SU-DHL-6 (cell line): ENCODE results near the gene PRAMEF2.
"Not testable (repeated sequence)": the region's sequence is repeated elsewhere in the genome, so short reads cannot be mapped to it uniquely, and the experiment has no call there.

Experiments used
- H2AFZ ChIP-seq: fragments of 200-600 bp; sonication (generic); 2 replicates; pipeline ENCODE4 v1.6.1; 2014; ENCODE audit warnings: low read depth, mild to moderate bottlenecking, moderate library complexity, mixed read lengths, antibody characterized with exemption, low read length; ENCODE audit not compliant: severe bottlenecking
- H3F3A ChIP-seq: fragments of 200-600 bp; shearing (Covaris generic); 2 replicates; pipeline ENCODE4 v1.6.0; 2016; ENCODE audit warnings: antibody characterized with exemption, mild to moderate bottlenecking; ENCODE audit not compliant: insufficient read depth
- H3K27ac ChIP-seq: fragments of 200-600 bp; sonication (generic); 2 replicates; pipeline ENCODE4 v1.5.1; 2016; ENCODE audit warnings: low read depth, mild to moderate bottlenecking, low read length, moderate library complexity, mixed read lengths
- H3K27me3 ChIP-seq: fragments of 200-600 bp; sonication (generic), shearing (Covaris generic); 2 replicates; pipeline ENCODE4 v1.6.0; 2014; ENCODE audit warnings: mild to moderate bottlenecking, low read length
- H3K36me3 ChIP-seq: fragments of 200-600 bp; sonication (generic); 2 replicates; pipeline ENCODE4 v1.6.1; 2014; ENCODE audit warnings: mild to moderate bottlenecking, low read length, mixed read lengths
- H3K4me2 ChIP-seq: fragments of 300-600, 200-600 bp; shearing (Covaris generic), sonication (generic); 2 replicates; pipeline ENCODE4 v1.6.0; 2014; ENCODE audit warnings: low read length, low read depth, mild to moderate bottlenecking; ENCODE audit not compliant: poor library complexity, severe bottlenecking
- H3K4me3 ChIP-seq: fragments of 200-600 bp; sonication (generic); 2 replicates; pipeline ENCODE4 v1.5.1; 2014; ENCODE audit warnings: antibody characterized with exemption, low read length, mild to moderate bottlenecking, mixed read lengths; ENCODE audit not compliant: insufficient read depth, poor library complexity, severe bottlenecking
- H3K79me2 ChIP-seq: fragments of 200-600 bp; sonication (generic); 2 replicates; pipeline ENCODE4 v1.6.1; 2014; ENCODE audit warnings: mild to moderate bottlenecking, low read length, moderate library complexity; ENCODE audit not compliant: insufficient read depth
- H3K9ac ChIP-seq: fragments of 200-600 bp; sonication (generic); 2 replicates; pipeline ENCODE4 v1.7.0; 2014; ENCODE audit warnings: mild to moderate bottlenecking, low read length
- H3K9me2 ChIP-seq: fragments of 200-600 bp; sonication (generic); replicated peaks from 2 replicates; pipeline ENCODE4 v1.6.1; 2014; ENCODE audit warnings: low read length; ENCODE audit not compliant: insufficient read depth
- H3K9me3 ChIP-seq: fragments of 200-600 bp; sonication (generic); 2 replicates; pipeline ENCODE4 v1.6.1; 2014; ENCODE audit warnings: low read length, mixed read lengths; ENCODE audit not compliant: insufficient read depth
- H4K20me1 ChIP-seq: fragments of 200-600 bp; sonication (generic); 2 replicates; pipeline ENCODE4 v1.6.1; 2014; ENCODE audit warnings: low read depth, mild to moderate bottlenecking, antibody characterized with exemption, low read length, moderate library complexity, mixed read lengths
- CTCF ChIP-seq: fragments of 200-600 bp; sonication (generic); IDR thresholded peaks from one replicate; pipeline ENCODE4 v1.5.1; 2017; ENCODE audit warnings: antibody characterized with exemption, mild to moderate bottlenecking, low read length, moderate library complexity; ENCODE audit not compliant: insufficient read depth, poor library complexity, severe bottlenecking
- EZH2phosphoT487 ChIP-seq: fragments of 200-600 bp; sonication (generic), shearing (Covaris generic); conservative IDR thresholded peaks from 2 replicates; pipeline ENCODE4 v1.6.1; 2018; ENCODE audit warnings: mild to moderate bottlenecking, antibody characterized with exemption, low read length, moderate library complexity, mixed read lengths

PRAMEF2 gene

GRCh38 chr1:12833251-12833650 is 23.6 kb upstream of the PRAMEF2 start:
- H3K79me2 ChIP-seq, H4K20me1 ChIP-seq, H3K9me2 ChIP-seq, H3K9me3 ChIP-seq, H3K27me3 ChIP-seq, H3K27ac ChIP-seq, H3K9ac ChIP-seq, H3K4me3 ChIP-seq, H3K4me2 ChIP-seq, H3K36me3 ChIP-seq, H3F3A ChIP-seq, H2AFZ ChIP-seq: not testable (repeated sequence)

GRCh38 chr1:12848620-12849019 is 8.3 kb upstream of the PRAMEF2 start, which contains the start of gene HNRNPCL1:
Gene HNRNPCL1 (minus strand): TSS chr1:12848720. CDS start chr1:12848289, 431 bp downstream.
- not testable (repeated sequence) for H3K36me3 ChIP-seq, H3K4me3 ChIP-seq, H3K4me2 ChIP-seq, H2AFZ ChIP-seq, H3F3A ChIP-seq, H3K9ac ChIP-seq, H3K27ac ChIP-seq, H3K27me3 ChIP-seq, H3K79me2 ChIP-seq, H4K20me1 ChIP-seq, H3K9me2 ChIP-seq, H3K9me3 ChIP-seq

- no peaks in the 10 kb centered on the region for H3K27me3 ChIP-seq
- H3K4me3 ChIP-seq: no peak overlapping the region
- TF ChIP-seq EZH2phosphoT487 (no peak), CTCF (no peak)
- no peaks in the 10 kb centered on the region for H4K20me1 ChIP-seq
- H3K79me2 ChIP-seq: no peaks in the 10 kb centered on the region
- no peak overlapping the region for H3K27ac ChIP-seq
- no peaks in the 10 kb centered on the region for H3K36me3 ChIP-seq
- no peak overlapping the region for H3K4me2 ChIP-seq
- H3F3A ChIP-seq: no peaks in the 10 kb centered on the region
- no peaks in the 10 kb centered on the region for H3K9me3 ChIP-seq
- H2AFZ ChIP-seq: no peak overlapping the region
- no peak overlapping the region for H3K9ac ChIP-seq
- no peaks in the 10 kb centered on the region for H3K9me2 ChIP-seq
Observed at GRCh38 chr1:12851779-12852178, 5.1 kb upstream of the PRAMEF2 start.

- not testable (repeated sequence) for H3K27me3 ChIP-seq, H3K36me3 ChIP-seq, H4K20me1 ChIP-seq, H3K27ac ChIP-seq, H3K4me2 ChIP-seq, H3K9me2 ChIP-seq, H3F3A ChIP-seq, H3K4me3 ChIP-seq, H3K9me3 ChIP-seq, H3K79me2 ChIP-seq, H3K9ac ChIP-seq, H2AFZ ChIP-seq
Observed at GRCh38 chr1:12863131-12863880, 6.4 kb downstream of the PRAMEF2 start.

GRCh38 chr1:12878453-12878852 is 21.6 kb downstream of the PRAMEF2 start:
- not testable (repeated sequence) for H3K27me3 ChIP-seq

GRCh38 chr1:12886101-12886500 is 29.2 kb downstream of the PRAMEF2 start, which contains the start of gene PRAMEF4:
Gene PRAMEF4 (minus strand): TSS chr1:12886201. CDS start chr1:12883394, 2,807 bp downstream.
- H3K27ac ChIP-seq, H3K4me2 ChIP-seq, H3K79me2 ChIP-seq, H3K9me2 ChIP-seq, H3K9me3 ChIP-seq, H2AFZ ChIP-seq, H4K20me1 ChIP-seq, H3F3A ChIP-seq, H3K9ac ChIP-seq, H3K27me3 ChIP-seq, H3K36me3 ChIP-seq, H3K4me3 ChIP-seq: not testable (repeated sequence)

More at GRCh38 chr1:12878453-12878852, 21.6 kb downstream of the PRAMEF2 start:
- not testable (repeated sequence) for H3K4me2 ChIP-seq, H4K20me1 ChIP-seq, H3K9me2 ChIP-seq, H3K36me3 ChIP-seq, H3K4me3 ChIP-seq, H3K9me3 ChIP-seq, H2AFZ ChIP-seq, H3K27ac ChIP-seq, H3F3A ChIP-seq, H3K9ac ChIP-seq, H3K79me2 ChIP-seq

- H3K27me3 ChIP-seq, H2AFZ ChIP-seq, H3K4me2 ChIP-seq, H3F3A ChIP-seq, H3K27ac ChIP-seq, H3K9me3 ChIP-seq, H3K9ac ChIP-seq, H3K9me2 ChIP-seq, H4K20me1 ChIP-seq, H3K36me3 ChIP-seq, H3K4me3 ChIP-seq, H3K79me2 ChIP-seq: not testable (repeated sequence)
Observed at GRCh38 chr1:12898170-12898569, 41.3 kb downstream of the PRAMEF2 start, which contains the start of gene PRAMEF10. Gene PRAMEF10 (minus strand): TSS chr1:12898270. CDS start chr1:12895847, 2,423 bp downstream.
